ENCODE measurements around the gene ZNF319.

DNA sequence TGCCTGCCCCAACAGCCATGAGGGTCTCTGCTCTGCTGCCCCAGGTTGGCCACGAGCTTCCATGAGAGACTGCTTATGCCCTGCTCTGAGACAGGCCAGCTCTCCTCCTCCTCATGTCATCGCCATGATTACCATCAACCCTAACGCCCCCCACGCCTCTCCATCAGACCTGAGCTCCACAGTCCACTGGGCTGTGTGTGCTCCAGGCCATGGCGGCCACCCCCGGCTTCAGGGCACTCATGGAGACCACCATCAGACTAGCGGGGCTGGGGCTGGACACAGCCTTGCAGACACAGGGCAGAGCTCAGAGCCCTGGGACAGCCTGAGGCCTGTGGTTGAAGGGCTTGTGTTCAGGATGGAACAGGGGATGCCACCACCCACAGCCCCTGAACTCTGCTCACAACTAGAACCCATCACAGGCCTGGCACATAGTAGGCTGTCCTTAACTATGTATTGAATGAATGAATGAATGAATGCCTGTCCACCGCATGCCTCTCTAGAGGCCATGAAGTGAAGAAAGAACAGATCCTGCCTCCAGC is 44.1 kb downstream of the ZNF319 start:
- TF ChIP-seq CTCF (IDR thresholded peaks at IDR 0.05): no peak
- TF ChIP-seq POLR2A (IDR thresholded peaks at IDR 0.05): no peak
